ENCODE results near the gene MAP4K4. TPM values are rescaled to one million over a fixed set of nuclear protein-coding genes. Genes with fewer than 3 reads are reported as not detected.

The MAP4K4 gene
- polyA plus RNA-seq, 1 donor (not counting 4 experiments of a cell fraction or from before 2014, with no cell fraction given), result 84.1 TPM

DNA sequence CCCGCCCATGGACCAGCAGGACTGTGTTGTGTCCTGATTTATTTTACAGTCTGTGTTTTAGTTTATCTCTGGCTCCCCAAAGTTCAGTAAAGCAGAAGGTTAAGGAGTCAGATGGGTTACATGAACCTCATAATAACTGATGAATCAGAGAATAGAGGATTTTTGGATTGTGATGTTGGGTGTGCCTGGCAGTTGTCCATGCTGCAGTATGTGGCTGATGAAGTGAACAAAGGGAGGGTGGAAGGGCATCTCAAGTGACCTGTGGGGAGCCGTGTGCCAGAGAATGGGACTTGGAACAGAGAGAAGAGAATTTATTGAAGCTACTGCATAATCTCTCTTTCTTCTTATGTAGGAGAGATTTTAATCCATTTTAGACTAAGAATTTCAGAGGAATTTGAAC is 145.5 kb downstream of the MAP4K4 start:
- DNase-seq (ENCODE audit: low read depth, low spot score) (no peak), FAIRE-seq (no peak)

DNA sequence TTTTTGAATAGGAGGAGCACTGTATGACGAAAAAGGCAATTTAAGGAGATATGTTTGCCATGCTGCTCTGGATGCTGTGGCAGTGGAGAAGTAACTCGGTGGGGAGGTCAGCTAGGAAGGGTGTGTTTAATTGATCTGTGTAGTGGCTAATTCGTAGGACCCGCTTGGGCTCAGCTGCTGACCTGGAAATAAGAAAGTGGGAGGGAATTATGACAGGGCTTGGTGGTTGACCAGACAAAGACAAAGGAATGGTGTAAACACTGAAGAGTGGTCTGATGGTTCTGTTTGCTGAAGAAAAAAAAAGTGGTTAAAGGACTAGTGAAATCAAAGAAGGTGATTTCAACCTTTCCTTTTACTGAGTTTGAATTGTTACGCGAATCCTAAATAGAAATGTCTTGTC is 146.0 kb downstream of the MAP4K4 start:
- Histone ChIP-seq H3K9me3 (ENCODE audit: control insufficient read depth, low read depth, low read length) (no peaks in the 10 kb centered on the region), H3K36me3 (ENCODE audit: control insufficient read depth in 2 of 2, extremely low read depth in 1 of 2, insufficient read depth in 2 of 2, low read length in 2 of 2) (peaks cover 17 to 51% of the 10 kb centered on the region in 2 experiments), H3K79me2 (ENCODE audit: control insufficient read depth, insufficient read depth, low read length) (peaks cover 6% of the 10 kb centered on the region), H2AFZ (ENCODE audit: control insufficient read depth, low read length) (no peak overlapping the region), H3K4me3 (ENCODE audit: control insufficient read depth in 2 of 3, extremely low read depth in 1 of 3, insufficient read depth in 2 of 3, low read depth in 1 of 3, low read length in 3 of 3) (no peak overlapping the region), H4K20me1 (ENCODE audit: control insufficient read depth, extremely low read depth, insufficient read depth, low read length) (no peaks in the 10 kb centered on the region), H3K27ac (ENCODE audit: control insufficient read depth, insufficient read depth, low read length) (no peak overlapping the region), H3K9ac (ENCODE audit: control insufficient read depth, extremely low read depth, insufficient read depth, low read length) (no peak overlapping the region), H3K27me3 (ENCODE audit: control insufficient read depth, extremely low read depth, insufficient read depth, low read length) (no peaks in the 10 kb centered on the region), H3K9me1 (ENCODE audit: control insufficient read depth, extremely low read depth, insufficient read depth, low read length) (no peaks in the 10 kb centered on the region), H3K4me2 (ENCODE audit: control insufficient read depth, extremely low read depth, insufficient read depth, low read depth, low read length) (no peak overlapping the region), H3K4me1 (ENCODE audit: control insufficient read depth, extremely low read depth, insufficient read depth, low read length) (peaks cover 30% of the 10 kb centered on the region)
- TF ChIP-seq EZH2 (IDR thresholded peaks at IDR 0.05; ENCODE audit: low read length), result no peak
- TF ChIP-seq, protein P1, sequence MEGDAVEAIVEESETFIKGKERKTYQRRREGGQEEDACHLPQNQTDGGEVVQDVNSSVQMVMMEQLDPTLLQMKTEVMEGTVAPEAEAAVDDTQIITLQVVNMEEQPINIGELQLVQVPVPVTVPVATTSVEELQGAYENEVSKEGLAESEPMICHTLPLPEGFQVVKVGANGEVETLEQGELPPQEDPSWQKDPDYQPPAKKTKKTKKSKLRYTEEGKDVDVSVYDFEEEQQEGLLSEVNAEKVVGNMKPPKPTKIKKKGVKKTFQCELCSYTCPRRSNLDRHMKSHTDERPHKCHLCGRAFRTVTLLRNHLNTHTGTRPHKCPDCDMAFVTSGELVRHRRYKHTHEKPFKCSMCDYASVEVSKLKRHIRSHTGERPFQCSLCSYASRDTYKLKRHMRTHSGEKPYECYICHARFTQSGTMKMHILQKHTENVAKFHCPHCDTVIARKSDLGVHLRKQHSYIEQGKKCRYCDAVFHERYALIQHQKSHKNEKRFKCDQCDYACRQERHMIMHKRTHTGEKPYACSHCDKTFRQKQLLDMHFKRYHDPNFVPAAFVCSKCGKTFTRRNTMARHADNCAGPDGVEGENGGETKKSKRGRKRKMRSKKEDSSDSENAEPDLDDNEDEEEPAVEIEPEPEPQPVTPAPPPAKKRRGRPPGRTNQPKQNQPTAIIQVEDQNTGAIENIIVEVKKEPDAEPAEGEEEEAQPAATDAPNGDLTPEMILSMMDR (optimal IDR thresholded peaks at IDR 0.05 in 1 of 3, IDR thresholded peaks at IDR 0.05 in 1 of 3, conservative IDR thresholded peaks at IDR 0.05 in 1 of 3; ENCODE audit: extremely low read depth in 1 of 3, insufficient read depth in 2 of 3, low read length in 3 of 3), result no peak
- dilution Hi-C loops (cut with MboI; ENCODE audit: extremely low pct_ligation_motif_present, low sequenced_read_pairs), result no loop called here
- FAIRE-seq (no peak), DNase-seq (ENCODE audit: low read depth, low spot score) (no peak)

More for the DNA sequence above, 145.5 kb downstream of the MAP4K4 start:
- no peak overlapping the region for H3K4me2 ChIP-seq (ENCODE audit: control insufficient read depth, extremely low read depth, insufficient read depth, low read depth, low read length)
- peaks cover 18 to 46% of the 10 kb centered on the region in 2 experiments for H3K36me3 ChIP-seq (ENCODE audit: control insufficient read depth in 2 of 2, extremely low read depth in 1 of 2, insufficient read depth in 2 of 2, low read length in 2 of 2)
- H3K4me3 ChIP-seq (ENCODE audit: control insufficient read depth in 2 of 3, extremely low read depth in 1 of 3, insufficient read depth in 2 of 3, low read depth in 1 of 3, low read length in 3 of 3), result no peak overlapping the region
- no peak overlapping the region for H2AFZ ChIP-seq (ENCODE audit: control insufficient read depth, low read length)
- H3K9ac ChIP-seq (ENCODE audit: control insufficient read depth, extremely low read depth, insufficient read depth, low read length), result no peak overlapping the region
- no peaks in the 10 kb centered on the region for H3K9me1 ChIP-seq (ENCODE audit: control insufficient read depth, extremely low read depth, insufficient read depth, low read length)
- H4K20me1 ChIP-seq (ENCODE audit: control insufficient read depth, extremely low read depth, insufficient read depth, low read length), result no peaks in the 10 kb centered on the region
- peaks cover 30% of the 10 kb centered on the region for H3K4me1 ChIP-seq (ENCODE audit: control insufficient read depth, extremely low read depth, insufficient read depth, low read length)
- dilution Hi-C loops (cut with MboI; ENCODE audit: extremely low pct_ligation_motif_present, low sequenced_read_pairs), result no loop called here
- TF ChIP-seq EZH2 (IDR thresholded peaks at IDR 0.05; ENCODE audit: low read length), result no peak
- TF ChIP-seq, protein P1 (optimal IDR thresholded peaks at IDR 0.05 in 1 of 3, IDR thresholded peaks at IDR 0.05 in 1 of 3, conservative IDR thresholded peaks at IDR 0.05 in 1 of 3; ENCODE audit: extremely low read depth in 1 of 3, insufficient read depth in 2 of 3, low read length in 3 of 3), result no peak
- no peaks in the 10 kb centered on the region for H3K27me3 ChIP-seq (ENCODE audit: control insufficient read depth, extremely low read depth, insufficient read depth, low read length)
- H3K79me2 ChIP-seq (ENCODE audit: control insufficient read depth, insufficient read depth, low read length), result peaks cover 6% of the 10 kb centered on the region
- H3K27ac ChIP-seq (ENCODE audit: control insufficient read depth, insufficient read depth, low read length), result no peak overlapping the region
- no peaks in the 10 kb centered on the region for H3K9me3 ChIP-seq (ENCODE audit: control insufficient read depth, low read depth, low read length)
